ENCODE data around the gene HOXB7. TPM values are rescaled to one million over a fixed set of nuclear protein-coding genes. Genes with fewer than 3 reads are reported as not detected.

The HOXB7 gene
- total RNA-seq, 1 donor from 2014 or later = 2.4 TPM

DNA sequence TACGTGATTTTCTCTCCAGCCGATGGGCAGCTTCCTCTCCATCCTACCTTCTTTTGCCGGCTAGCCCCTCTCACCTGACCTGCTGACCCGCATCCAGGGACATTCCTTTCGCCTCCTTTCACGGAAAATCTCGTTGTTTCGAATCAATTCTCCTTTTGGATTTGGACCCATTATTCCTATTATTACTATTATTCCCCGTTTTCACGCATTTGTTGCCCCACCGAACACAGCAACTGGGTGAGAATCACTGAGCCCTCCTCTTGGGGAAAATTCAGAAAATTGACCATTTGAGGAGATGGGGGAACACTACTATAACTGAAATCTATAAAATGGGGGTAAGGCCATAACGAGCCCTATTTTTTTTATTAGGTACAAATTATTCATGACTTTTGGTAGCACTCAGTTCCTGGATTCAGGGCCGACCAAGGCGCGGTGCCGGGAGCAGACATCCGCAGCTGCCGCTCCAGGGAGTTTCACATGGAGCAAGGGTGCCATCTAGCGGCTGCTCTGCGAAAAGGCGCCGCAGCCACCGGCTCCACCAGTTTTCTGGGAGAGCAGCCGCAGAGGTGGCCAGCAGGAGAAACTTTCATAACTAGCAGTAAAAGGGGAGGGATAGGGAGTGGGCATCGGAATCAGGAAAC lies 7.6 kb upstream of the HOXB7 start:
- Histone ChIP-seq H3K36me3 (no peaks in the 10 kb centered on the region), H3K27ac (no peak overlapping the region), H3K4me1 (peaks cover 12% of the 10 kb centered on the region), H3K4me3 (no peak overlapping the region), H3K27me3 (ENCODE audit: low read depth) (peaks cover 97% of the 10 kb centered on the region), H3K9me3 (no peaks in the 10 kb centered on the region)
- DNase-seq (peak; percentile 89), ATAC-seq (peak; percentile 91 to 94)
- TF ChIP-seq, protein P1, sequence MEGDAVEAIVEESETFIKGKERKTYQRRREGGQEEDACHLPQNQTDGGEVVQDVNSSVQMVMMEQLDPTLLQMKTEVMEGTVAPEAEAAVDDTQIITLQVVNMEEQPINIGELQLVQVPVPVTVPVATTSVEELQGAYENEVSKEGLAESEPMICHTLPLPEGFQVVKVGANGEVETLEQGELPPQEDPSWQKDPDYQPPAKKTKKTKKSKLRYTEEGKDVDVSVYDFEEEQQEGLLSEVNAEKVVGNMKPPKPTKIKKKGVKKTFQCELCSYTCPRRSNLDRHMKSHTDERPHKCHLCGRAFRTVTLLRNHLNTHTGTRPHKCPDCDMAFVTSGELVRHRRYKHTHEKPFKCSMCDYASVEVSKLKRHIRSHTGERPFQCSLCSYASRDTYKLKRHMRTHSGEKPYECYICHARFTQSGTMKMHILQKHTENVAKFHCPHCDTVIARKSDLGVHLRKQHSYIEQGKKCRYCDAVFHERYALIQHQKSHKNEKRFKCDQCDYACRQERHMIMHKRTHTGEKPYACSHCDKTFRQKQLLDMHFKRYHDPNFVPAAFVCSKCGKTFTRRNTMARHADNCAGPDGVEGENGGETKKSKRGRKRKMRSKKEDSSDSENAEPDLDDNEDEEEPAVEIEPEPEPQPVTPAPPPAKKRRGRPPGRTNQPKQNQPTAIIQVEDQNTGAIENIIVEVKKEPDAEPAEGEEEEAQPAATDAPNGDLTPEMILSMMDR (IDR thresholded peaks at IDR 0.05) = peak; percentile 97
- intact Hi-C loops (cut with DNase I) = no loop called here

DNA sequence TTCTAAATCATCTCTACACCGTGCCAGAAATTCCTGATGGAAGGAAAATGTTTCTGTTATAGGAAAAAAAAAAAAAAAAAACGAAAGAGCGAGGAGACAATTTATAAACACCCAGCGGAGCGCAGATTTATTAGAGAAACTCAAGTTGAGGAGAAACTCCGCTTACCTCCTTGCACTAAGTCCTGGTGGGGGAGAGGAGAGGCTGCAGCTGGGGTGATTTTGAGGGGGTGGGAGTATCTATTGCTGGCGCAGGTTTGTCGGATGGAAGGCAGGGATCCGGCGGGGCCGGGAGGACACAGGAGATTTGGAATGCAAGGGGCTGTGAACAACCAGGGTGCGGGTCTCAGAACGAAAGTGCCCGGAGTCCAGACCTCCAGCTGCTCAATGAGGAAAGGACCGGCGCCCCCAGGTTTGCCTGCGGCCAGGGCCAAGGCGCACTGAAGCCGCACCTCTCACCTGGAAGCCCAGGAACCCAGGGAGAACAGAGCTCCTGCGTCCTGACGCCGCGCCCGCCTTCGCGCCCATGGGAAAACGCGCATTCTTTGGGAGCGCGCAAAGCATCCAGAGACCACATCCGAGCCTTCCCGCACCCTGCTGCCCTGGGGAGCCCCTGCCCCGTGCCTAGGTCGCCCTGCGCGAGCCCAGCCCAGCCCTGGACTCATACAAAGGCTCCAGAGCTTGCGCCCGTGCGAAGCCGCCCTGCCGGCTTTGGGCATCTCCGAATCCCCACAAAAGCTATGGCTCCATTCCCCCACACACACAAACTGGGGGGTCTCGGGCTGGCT lies 6.8 kb upstream of the HOXB7 start:
- H3K27me3 ChIP-seq (ENCODE audit: low read depth) = peaks cover 96% of the 10 kb centered on the region
- H3K36me3 ChIP-seq = no peaks in the 10 kb centered on the region
- DNase-seq (no peak), ATAC-seq (no peak)
- no peaks in the 10 kb centered on the region for H3K9me3 ChIP-seq
- peaks cover 14% of the 10 kb centered on the region for H3K4me1 ChIP-seq
- intact Hi-C loops (cut with DNase I) = no loop called here
- TF ChIP-seq, protein P1 (IDR thresholded peaks at IDR 0.05) = no peak
- no peak overlapping the region for H3K4me3 ChIP-seq
- no peak overlapping the region for H3K27ac ChIP-seq

DNA sequence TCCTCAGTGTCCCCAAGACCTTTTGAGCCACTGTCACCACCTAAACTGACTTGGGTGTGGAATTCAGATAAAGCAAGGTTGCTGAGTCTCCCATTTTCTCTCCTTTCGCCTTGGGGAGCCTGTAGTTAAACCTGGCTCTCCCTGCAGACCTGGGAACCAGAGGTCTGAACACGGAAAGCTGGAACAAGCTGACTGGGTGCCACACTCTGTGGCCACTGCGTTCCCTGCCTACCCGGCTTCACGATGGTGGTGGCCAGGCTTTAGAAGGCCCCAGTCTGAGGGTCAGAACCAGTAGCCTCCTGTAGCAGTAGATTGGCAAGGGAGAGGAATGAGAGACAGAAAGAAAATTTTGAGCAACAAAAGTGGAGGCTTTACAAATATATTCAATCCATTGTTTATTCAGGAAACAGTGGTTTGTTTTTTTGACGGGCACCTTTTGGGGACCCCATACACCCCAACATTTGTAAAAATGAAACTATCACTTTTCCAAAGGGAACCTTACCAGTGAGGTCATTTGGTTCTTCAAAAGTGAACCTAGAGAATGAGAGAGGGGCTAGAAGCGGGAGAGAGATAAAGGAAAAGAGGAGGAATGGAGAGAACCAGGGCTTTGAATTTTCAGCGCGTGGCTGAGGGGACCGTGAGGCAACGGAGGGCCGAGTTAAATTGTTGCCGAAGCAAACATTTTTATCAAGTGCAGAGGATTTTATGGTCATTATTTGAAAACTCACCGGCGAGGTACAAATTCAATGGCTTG lies 6.1 kb upstream of the HOXB7 start:
- TF ChIP-seq, protein P1 (IDR thresholded peaks at IDR 0.05) = no peak
- DNase-seq (no peak), ATAC-seq (no peak)
- intact Hi-C loops (cut with DNase I) = no loop called here
- H3K4me1 ChIP-seq = peaks cover 22% of the 10 kb centered on the region
- no peak overlapping the region for H3K4me3 ChIP-seq
- no peaks in the 10 kb centered on the region for H3K36me3 ChIP-seq
- no peaks in the 10 kb centered on the region for H3K9me3 ChIP-seq
- H3K27me3 ChIP-seq (ENCODE audit: low read depth) = peaks cover 96% of the 10 kb centered on the region
- no peak overlapping the region for H3K27ac ChIP-seq

DNA sequence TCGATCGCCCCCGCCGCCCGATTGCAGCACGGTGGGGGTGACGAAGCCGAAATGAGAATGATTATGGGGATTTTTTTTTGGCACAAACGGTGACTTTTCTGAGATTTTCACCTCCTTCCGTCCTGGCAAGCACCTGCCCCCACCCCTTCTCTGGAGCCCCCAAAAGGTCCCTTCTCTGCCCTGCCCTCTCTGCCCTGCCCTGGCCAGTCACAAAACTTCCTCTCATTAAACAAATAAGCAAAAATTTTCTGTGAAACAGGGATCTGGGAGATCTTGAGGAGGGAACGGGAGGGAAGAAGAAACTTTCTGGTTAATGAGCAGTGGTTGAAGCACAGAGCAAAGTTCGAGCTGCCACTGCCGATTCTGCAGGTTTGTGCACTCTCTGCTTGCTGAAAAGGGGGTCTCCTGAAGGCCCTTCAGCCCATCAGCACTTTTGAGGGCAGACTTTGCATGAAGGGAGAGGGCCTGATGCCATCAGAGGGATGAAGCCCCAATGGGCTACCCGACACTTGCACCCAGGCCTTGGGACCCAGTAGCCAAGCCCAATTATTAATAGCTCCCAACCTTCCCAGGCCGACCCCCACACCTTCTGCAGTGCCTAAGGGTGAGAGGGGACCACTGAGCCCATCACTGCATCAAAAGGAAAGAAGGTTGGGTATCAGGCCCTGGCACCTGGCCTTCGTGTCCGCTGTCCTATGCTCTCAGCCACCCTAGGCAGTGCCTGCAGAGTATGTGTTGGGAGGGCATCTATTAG lies 5.3 kb upstream of the HOXB7 start:
- peaks cover 29% of the 10 kb centered on the region for H3K4me1 ChIP-seq
- ATAC-seq (no peak), DNase-seq (no peak)
- H3K4me3 ChIP-seq = no peak overlapping the region
- intact Hi-C loops (cut with DNase I) = no loop called here
- no peaks in the 10 kb centered on the region for H3K36me3 ChIP-seq
- H3K27me3 ChIP-seq (ENCODE audit: low read depth) = peaks cover 96% of the 10 kb centered on the region
- no peaks in the 10 kb centered on the region for H3K9me3 ChIP-seq
- TF ChIP-seq, protein P1 (IDR thresholded peaks at IDR 0.05) = no peak
- H3K27ac ChIP-seq = no peak overlapping the region
